ENCODE results near the gene AGPAT2. TPM values are rescaled to one million over a fixed set of nuclear protein-coding genes. Genes with fewer than 3 reads are reported as not detected.

The AGPAT2 gene
- total and polyA plus RNA-seq, 2 experiments from 2014 or later = 31.8 to 44.7 TPM

DNA sequence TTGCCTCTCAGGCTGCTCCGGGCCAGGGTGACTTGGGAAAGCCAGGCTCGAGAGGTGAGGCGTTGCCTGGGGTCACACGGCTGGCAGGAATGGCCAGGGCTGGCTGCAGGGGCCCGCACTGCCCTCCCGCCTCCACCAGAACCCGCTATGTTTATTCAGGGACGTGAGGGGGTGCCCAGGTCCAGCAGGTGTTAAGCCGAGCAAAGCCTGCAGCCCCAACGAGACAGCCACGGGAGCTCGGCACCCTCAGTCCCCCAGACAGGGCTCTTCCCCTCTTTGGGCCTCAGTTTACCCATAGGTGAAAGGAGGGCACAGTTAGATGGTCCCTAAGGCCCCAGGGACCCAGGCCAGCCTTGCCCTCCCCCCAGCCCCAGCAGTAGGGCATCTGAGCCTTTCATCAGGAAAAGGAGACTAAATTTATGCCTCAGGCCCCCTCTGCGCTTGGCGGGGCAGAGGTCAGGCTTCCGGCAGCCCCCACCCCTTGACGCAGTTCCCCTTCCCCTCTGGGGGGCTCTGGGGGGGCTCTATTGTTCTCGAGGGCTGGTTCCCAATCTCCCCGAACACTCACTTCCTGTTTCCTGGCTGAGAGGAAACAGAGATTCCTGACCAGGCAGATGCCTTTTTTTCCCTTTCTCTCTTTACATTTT is 31.6 kb downstream of the AGPAT2 start (continued):
- TF ChIP-seq, protein P1, sequence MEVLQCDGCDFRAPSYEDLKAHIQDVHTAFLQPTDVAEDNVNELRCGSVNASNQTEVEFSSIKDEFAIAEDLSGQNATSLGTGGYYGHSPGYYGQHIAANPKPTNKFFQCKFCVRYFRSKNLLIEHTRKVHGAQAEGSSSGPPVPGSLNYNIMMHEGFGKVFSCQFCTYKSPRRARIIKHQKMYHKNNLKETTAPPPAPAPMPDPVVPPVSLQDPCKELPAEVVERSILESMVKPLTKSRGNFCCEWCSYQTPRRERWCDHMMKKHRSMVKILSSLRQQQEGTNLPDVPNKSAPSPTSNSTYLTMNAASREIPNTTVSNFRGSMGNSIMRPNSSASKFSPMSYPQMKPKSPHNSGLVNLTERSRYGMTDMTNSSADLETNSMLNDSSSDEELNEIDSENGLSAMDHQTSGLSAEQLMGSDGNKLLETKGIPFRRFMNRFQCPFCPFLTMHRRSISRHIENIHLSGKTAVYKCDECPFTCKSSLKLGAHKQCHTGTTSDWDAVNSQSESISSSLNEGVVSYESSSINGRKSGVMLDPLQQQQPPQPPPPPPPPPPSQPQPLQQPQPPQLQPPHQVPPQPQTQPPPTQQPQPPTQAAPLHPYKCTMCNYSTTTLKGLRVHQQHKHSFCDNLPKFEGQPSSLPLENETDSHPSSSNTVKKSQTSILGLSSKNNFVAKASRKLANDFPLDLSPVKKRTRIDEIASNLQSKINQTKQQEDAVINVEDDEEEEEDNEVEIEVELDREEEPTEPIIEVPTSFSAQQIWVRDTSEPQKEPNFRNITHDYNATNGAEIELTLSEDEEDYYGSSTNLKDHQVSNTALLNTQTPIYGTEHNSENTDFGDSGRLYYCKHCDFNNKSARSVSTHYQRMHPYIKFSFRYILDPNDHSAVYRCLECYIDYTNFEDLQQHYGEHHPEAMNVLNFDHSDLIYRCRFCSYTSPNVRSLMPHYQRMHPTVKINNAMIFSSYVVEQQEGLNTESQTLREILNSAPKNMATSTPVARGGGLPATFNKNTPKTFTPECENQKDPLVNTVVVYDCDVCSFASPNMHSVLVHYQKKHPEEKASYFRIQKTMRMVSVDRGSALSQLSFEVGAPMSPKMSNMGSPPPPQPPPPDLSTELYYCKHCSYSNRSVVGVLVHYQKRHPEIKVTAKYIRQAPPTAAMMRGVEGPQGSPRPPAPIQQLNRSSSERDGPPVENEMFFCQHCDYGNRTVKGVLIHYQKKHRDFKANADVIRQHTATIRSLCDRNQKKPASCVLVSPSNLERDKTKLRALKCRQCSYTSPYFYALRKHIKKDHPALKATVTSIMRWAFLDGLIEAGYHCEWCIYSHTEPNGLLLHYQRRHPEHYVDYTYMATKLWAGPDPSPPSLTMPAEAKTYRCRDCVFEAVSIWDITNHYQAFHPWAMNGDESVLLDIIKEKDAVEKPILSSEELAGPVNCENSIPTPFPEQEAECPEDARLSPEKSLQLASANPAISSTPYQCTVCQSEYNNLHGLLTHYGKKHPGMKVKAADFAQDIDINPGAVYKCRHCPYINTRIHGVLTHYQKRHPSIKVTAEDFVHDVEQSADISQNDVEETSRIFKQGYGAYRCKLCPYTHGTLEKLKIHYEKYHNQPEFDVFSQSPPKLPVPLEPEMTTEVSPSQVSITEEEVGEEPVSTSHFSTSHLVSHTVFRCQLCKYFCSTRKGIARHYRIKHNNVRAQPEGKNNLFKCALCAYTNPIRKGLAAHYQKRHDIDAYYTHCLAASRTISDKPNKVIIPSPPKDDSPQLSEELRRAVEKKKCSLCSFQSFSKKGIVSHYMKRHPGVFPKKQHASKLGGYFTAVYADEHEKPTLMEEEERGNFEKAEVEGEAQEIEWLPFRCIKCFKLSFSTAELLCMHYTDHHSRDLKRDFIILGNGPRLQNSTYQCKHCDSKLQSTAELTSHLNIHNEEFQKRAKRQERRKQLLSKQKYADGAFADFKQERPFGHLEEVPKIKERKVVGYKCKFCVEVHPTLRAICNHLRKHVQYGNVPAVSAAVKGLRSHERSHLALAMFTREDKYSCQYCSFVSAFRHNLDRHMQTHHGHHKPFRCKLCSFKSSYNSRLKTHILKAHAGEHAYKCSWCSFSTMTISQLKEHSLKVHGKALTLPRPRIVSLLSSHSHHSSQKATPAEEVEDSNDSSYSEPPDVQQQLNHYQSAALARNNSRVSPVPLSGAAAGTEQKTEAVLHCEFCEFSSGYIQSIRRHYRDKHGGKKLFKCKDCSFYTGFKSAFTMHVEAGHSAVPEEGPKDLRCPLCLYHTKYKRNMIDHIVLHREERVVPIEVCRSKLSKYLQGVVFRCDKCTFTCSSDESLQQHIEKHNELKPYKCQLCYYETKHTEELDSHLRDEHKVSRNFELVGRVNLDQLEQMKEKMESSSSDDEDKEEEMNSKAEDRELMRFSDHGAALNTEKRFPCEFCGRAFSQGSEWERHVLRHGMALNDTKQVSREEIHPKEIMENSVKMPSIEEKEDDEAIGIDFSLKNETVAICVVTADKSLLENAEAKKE (CRISPR knock-in tag; IDR thresholded peaks at IDR 0.05) = no peak
- no peak for TF ChIP-seq EZH2 (IDR thresholded peaks at IDR 0.05; ENCODE audit: low read depth, unreplicated experiment)
- TF ChIP-seq, protein P2, sequence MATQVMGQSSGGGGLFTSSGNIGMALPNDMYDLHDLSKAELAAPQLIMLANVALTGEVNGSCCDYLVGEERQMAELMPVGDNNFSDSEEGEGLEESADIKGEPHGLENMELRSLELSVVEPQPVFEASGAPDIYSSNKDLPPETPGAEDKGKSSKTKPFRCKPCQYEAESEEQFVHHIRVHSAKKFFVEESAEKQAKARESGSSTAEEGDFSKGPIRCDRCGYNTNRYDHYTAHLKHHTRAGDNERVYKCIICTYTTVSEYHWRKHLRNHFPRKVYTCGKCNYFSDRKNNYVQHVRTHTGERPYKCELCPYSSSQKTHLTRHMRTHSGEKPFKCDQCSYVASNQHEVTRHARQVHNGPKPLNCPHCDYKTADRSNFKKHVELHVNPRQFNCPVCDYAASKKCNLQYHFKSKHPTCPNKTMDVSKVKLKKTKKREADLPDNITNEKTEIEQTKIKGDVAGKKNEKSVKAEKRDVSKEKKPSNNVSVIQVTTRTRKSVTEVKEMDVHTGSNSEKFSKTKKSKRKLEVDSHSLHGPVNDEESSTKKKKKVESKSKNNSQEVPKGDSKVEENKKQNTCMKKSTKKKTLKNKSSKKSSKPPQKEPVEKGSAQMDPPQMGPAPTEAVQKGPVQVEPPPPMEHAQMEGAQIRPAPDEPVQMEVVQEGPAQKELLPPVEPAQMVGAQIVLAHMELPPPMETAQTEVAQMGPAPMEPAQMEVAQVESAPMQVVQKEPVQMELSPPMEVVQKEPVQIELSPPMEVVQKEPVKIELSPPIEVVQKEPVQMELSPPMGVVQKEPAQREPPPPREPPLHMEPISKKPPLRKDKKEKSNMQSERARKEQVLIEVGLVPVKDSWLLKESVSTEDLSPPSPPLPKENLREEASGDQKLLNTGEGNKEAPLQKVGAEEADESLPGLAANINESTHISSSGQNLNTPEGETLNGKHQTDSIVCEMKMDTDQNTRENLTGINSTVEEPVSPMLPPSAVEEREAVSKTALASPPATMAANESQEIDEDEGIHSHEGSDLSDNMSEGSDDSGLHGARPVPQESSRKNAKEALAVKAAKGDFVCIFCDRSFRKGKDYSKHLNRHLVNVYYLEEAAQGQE (IDR thresholded peaks at IDR 0.05; ENCODE audit: unreplicated experiment) = no peak
- TF ChIP-seq, protein P3, sequence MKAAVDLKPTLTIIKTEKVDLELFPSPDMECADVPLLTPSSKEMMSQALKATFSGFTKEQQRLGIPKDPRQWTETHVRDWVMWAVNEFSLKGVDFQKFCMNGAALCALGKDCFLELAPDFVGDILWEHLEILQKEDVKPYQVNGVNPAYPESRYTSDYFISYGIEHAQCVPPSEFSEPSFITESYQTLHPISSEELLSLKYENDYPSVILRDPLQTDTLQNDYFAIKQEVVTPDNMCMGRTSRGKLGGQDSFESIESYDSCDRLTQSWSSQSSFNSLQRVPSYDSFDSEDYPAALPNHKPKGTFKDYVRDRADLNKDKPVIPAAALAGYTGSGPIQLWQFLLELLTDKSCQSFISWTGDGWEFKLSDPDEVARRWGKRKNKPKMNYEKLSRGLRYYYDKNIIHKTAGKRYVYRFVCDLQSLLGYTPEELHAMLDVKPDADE (IDR thresholded peaks at IDR 0.05) = no peak
